Upper lobe of left lung (tissue), 6 donors: ENCODE measurements around the gene HMX1. TPM values are rescaled to one million over a fixed set of nuclear protein-coding genes. Genes with fewer than 3 reads are reported as not detected.

ENCODE experiments used
- ATAC-seq, 2 donors: fragments of 200-7000 bp; cut with Tn5 transposase; one replicate each; pipeline ENCODE4 v1.9.1; 2022; ENCODE audit warnings: mild to moderate bottlenecking in 2 of 2, moderate library complexity in 2 of 2; ENCODE audit not compliant: low FRiP score in 2 of 2
- DNase-seq, 2 donors: peaks; one replicate each; pipeline ENCODE4 v3.0.0-alpha.2; 2019 to 2020
- H3K27ac ChIP-seq, 4 donors: fragments of 200-600 bp; sonication (generic); one replicate each; pipeline ENCODE4 v1.5.1; 2016 to 2019
- H3K27me3 ChIP-seq, 4 donors: fragments of 200-600 bp; sonication (generic); one replicate each; pipeline ENCODE4 v1.5.1; 2017 to 2019
- H3K36me3 ChIP-seq, 4 donors: fragments of 200-600 bp; sonication (generic); one replicate each; pipeline ENCODE4 v1.5.1; 2016 to 2019
- H3K4me1 ChIP-seq, 4 donors: fragments of 200-600 bp; sonication (generic); one replicate each; pipeline ENCODE4 v1.5.1; 2018 to 2019
- H3K4me3 ChIP-seq, 4 donors: fragments of 200-600 bp; sonication (generic); one replicate each; pipeline ENCODE4 v1.5.1; 2017 to 2019; ENCODE audit warnings: mild to moderate bottlenecking in 2 of 4, moderate library complexity in 1 of 4
- H3K9me3 ChIP-seq, 4 donors: fragments of 200-600 bp; sonication (generic); one replicate each; pipeline ENCODE4 v1.5.1; 2018 to 2019
- CTCF ChIP-seq, 6 experiments: fragments of 450-650 bp in 4 of 6; fragments of 200-600 bp in 2 of 6; sonication (generic) in 2 of 6; IDR thresholded peaks; one replicate each; pipeline ENCODE4 v1.5.1; 2016 to 2019; ENCODE audit warnings: antibody characterized with exemption in 6 of 6
- EP300 ChIP-seq, 4 donors: sonication (generic); formaldehyde crosslinking; IDR thresholded peaks; one replicate each; pipeline ENCODE4 v1.5.1; 2017; ENCODE audit warnings: antibody characterized with exemption in 4 of 4, control low read depth in 2 of 4
- POLR2A ChIP-seq, 4 donors: fragments of 450-650 bp; IDR thresholded peaks; one replicate each; pipeline ENCODE4 v1.5.1; 2016 to 2017; ENCODE audit warnings: antibody characterized with exemption in 4 of 4, mild to moderate bottlenecking in 2 of 4
- POLR2AphosphoS5 ChIP-seq, 2 donors: sonication (generic); formaldehyde crosslinking; IDR thresholded peaks; one replicate each; pipeline ENCODE4 v1.5.1; 2017; ENCODE audit warnings: antibody characterized with exemption in 2 of 2
- WGBS, 2 donors: methylation state at CpG; one replicate each; pipeline ENCODE4 v1.1.5; 2017 to 2018; 5-methylcytosine and 5-hydroxymethylcytosine counted together
- total RNA-seq, 6 donors: library from RNA; depleted of rRNA in 4 of 6; stranded (reverse); fragments of >200 nt in 4 of 6; gene quantifications; one replicate each; pipeline versions ENCODE4 v1.1.0 to v1.2.1, GENCODE V29; 2016 to 2021
- donor health status: DM: no; HTN: no; CAD: no; lungs with moderate emphysema.
- donor health status: DM: no; HTN: yes; CAD: no; lungs with severe emphysema.

Gene HMX1
- total RNA-seq, 6 donors from 2014 or later = not detected

- Histone ChIP-seq H3K4me3 (peak overlapping the region in 2 of 4 donors; percentile 27 to 40), H3K36me3 (no peaks in the 10 kb centered on the region), H3K27ac (no peak overlapping the region), H3K27me3 (peaks cover 0 to 69% (median 36%) of the 10 kb centered on the region in 4 donors), H3K9me3 (peaks cover 0 to 2% (median 0%) of the 10 kb centered on the region in 4 donors), H3K4me1 (peaks cover 5 to 52% (median 26%) of the 10 kb centered on the region in 4 donors)
- DNase-seq = no peak
- no peak for TF ChIP-seq EP300 (IDR thresholded peaks at IDR 0.05)
- TF ChIP-seq CTCF (IDR thresholded peaks at IDR 0.05) = no peak
- no peak for TF ChIP-seq POLR2A (IDR thresholded peaks at IDR 0.05)
- TF ChIP-seq POLR2AphosphoS5 (IDR thresholded peaks at IDR 0.05) = no peak
- no peak for ATAC-seq
- 2 to 4% methylated on average over 42 to 70 of the region's 74 CpGs for WGBS, 2 donors
These were observed 13.6 kb downstream of the HMX1 start for GRCh38 chr4:8857766-8858700.

GRCh38 chr4:8856835-8857621 lies 14.6 kb downstream of the HMX1 start:
- H3K27ac ChIP-seq = no peak overlapping the region
- peak overlapping the region in 3 of 4 donors; percentile 16 to 40 (median 27) for H3K4me3 ChIP-seq
- H3K27me3 ChIP-seq = peaks cover 0 to 63% (median 31%) of the 10 kb centered on the region in 4 donors
- H3K36me3 ChIP-seq = no peaks in the 10 kb centered on the region
- TF ChIP-seq POLR2A (IDR thresholded peaks at IDR 0.05) (no peak), POLR2AphosphoS5 (IDR thresholded peaks at IDR 0.05) (no peak), CTCF (IDR thresholded peaks at IDR 0.05) (no peak), EP300 (IDR thresholded peaks at IDR 0.05) (no peak)
- WGBS, 2 donors = 4 to 10% methylated on average over 25 to 47 of the region's 51 CpGs
- DNase-seq = no peak
- ATAC-seq = no peak
- peaks cover 0 to 7% (median 4%) of the 10 kb centered on the region in 4 donors for H3K9me3 ChIP-seq
- H3K4me1 ChIP-seq = peaks cover 5 to 48% (median 26%) of the 10 kb centered on the region in 4 donors

GRCh38 chr4:8855818-8856245 lies 15.8 kb downstream of the HMX1 start:
- Histone ChIP-seq H3K4me1 (peaks cover 5 to 36% (median 19%) of the 10 kb centered on the region in 4 donors), H3K27ac (no peak overlapping the region), H3K4me3 (no peak overlapping the region), H3K27me3 (peaks cover 0 to 55% (median 26%) of the 10 kb centered on the region in 4 donors), H3K36me3 (no peaks in the 10 kb centered on the region), H3K9me3 (peaks cover 0 to 7% (median 4%) of the 10 kb centered on the region in 4 donors)
- whole genome bisulfite sequencing, 2 donors = 5 to 14% methylated on average over 9 of the region's 9 CpGs
- TF ChIP-seq CTCF (IDR thresholded peaks at IDR 0.05) (no peak), POLR2AphosphoS5 (IDR thresholded peaks at IDR 0.05) (no peak)
- ATAC-seq (no peak), DNase-seq (no peak)

- H3K4me3 ChIP-seq = no peak overlapping the region
- peaks cover 5 to 27% (median 18%) of the 10 kb centered on the region in 4 donors for H3K4me1 ChIP-seq
- H3K27ac ChIP-seq = no peak overlapping the region
- H3K9me3 ChIP-seq = peaks cover 0 to 7% (median 4%) of the 10 kb centered on the region in 4 donors
- peaks cover 0 to 47% (median 23%) of the 10 kb centered on the region in 4 donors for H3K27me3 ChIP-seq
- TF ChIP-seq EP300 (IDR thresholded peaks at IDR 0.05) (no peak), CTCF (IDR thresholded peaks at IDR 0.05) (no peak), POLR2AphosphoS5 (IDR thresholded peaks at IDR 0.05) (no peak), POLR2A (IDR thresholded peaks at IDR 0.05) (no peak)
- H3K36me3 ChIP-seq = no peaks in the 10 kb centered on the region
- WGBS, 2 donors = 22 to 26% methylated on average over 7 to 10 of the region's 10 CpGs
- no peak for DNase-seq
- peak in 1 of 2 donors; percentile 54 for ATAC-seq
These were observed 16.7 kb downstream of the HMX1 start for GRCh38 chr4:8854931-8855330.
